ENCODE results near the gene AGTPBP1. TPM values are rescaled to one million over a fixed set of nuclear protein-coding genes. Genes with fewer than 3 reads are reported as not detected.

AGTPBP1 gene
- total RNA-seq, 1 donor: 6.9 TPM

- TF ChIP-seq CTCF (IDR thresholded peaks at IDR 0.05; ENCODE audit: insufficient read depth, low read depth, low read length): no peak
- no peak for DNase-seq (ENCODE audit: low read depth)
- no peak overlapping the region for H3K4me3 ChIP-seq (ENCODE audit: low read depth, low read length)
Measured at GRCh38 chr9:85662573-85662972, 79.2 kb downstream of the AGTPBP1 start.

- no peak overlapping the region for H3K4me3 ChIP-seq (ENCODE audit: low read depth, low read length)
- DNase-seq (ENCODE audit: low read depth): no peak
- TF ChIP-seq CTCF (IDR thresholded peaks at IDR 0.05; ENCODE audit: insufficient read depth, low read depth, low read length): no peak
Measured at GRCh38 chr9:85658716-85659115, 83.0 kb downstream of the AGTPBP1 start.

- TF ChIP-seq CTCF (IDR thresholded peaks at IDR 0.05; ENCODE audit: insufficient read depth, low read depth, low read length): no peak
- DNase-seq (ENCODE audit: low read depth): no peak
- no peak overlapping the region for H3K4me3 ChIP-seq (ENCODE audit: low read depth, low read length)
Measured at GRCh38 chr9:85653153-85653552, 88.6 kb downstream of the AGTPBP1 start.

DNA sequence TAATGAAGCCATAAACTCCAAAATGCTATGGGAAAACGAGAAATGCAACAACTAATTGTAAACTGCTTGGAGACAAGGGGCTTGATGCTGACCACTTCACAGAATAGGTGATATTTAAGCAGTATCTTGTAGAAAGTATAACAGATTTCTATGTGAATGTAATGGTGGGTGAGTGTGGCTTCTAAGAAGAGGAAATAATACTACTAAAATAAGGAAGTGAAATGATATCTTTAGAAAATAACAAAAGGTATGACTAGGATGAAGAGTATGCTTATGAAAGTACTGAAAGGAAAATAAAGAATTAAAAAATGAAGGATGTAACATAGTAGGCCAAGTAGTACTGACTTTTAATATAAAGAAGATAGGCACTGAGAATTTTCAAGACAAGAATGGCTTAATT is 94.2 kb downstream of the AGTPBP1 start:
- DNase-seq (ENCODE audit: low read depth): no peak
- H3K4me3 ChIP-seq (ENCODE audit: low read depth, low read length): no peak overlapping the region
- no peak for TF ChIP-seq CTCF (IDR thresholded peaks at IDR 0.05; ENCODE audit: insufficient read depth, low read depth, low read length)

DNA sequence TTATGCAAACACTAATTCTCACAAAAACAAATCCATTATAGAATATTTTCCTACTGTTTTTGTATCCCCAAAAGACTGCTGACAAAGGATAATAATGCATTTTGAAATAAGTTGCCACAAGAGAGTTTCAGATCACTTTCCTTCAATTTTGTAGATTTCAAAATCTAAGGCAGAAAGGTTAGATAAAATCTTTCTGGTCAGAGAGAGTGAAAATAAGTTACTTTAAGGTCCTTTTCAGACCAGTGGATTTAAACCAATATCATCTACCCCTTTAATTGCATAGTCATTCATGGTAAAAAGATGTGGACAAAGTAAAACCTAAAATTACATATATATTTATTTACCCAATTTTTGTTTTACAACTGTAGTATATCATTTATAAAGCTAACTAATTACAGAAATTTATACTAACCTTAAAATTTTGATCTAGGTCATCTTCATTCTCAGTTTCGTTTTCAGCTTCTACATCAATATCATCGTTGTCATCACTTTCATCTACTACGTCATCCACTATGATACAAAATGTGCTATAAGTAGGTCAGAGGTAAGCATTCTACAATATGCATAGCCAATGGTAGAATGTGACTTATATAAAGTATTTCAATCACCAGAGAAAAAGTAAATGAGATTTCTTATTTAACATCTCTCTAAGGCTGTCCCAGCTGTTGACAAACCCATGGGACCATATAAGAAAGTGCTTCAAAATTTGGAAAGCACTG is 95.7 kb downstream of the AGTPBP1 start:
- H3K4me3 ChIP-seq (ENCODE audit: low read depth, low read length): no peak overlapping the region
- TF ChIP-seq CTCF (IDR thresholded peaks at IDR 0.05; ENCODE audit: insufficient read depth, low read depth, low read length): no peak
- no peak for DNase-seq (ENCODE audit: low read depth)

DNA sequence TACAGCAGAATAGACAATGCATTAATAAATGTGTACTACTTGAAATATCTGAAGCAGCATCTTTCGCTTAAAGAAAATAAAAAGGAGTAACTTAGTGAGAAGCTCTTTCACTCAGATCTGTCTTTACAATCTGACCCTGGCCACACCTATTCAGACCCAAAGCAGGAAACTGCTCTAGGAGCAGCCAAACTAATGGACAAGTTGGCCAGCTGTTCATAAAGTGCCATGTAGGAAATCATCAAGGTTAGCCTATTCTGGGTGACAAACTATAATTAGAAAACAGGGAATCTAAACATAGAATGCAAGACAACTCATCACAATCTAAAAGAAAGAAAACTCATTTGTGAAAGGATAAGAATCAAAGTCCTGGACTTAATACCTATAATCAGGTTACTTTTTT is 101.3 kb downstream of the AGTPBP1 start:
- no peak overlapping the region for H3K4me3 ChIP-seq (ENCODE audit: low read depth, low read length)
- DNase-seq (ENCODE audit: low read depth): no peak
- no peak for TF ChIP-seq CTCF (IDR thresholded peaks at IDR 0.05; ENCODE audit: insufficient read depth, low read depth, low read length)

DNA sequence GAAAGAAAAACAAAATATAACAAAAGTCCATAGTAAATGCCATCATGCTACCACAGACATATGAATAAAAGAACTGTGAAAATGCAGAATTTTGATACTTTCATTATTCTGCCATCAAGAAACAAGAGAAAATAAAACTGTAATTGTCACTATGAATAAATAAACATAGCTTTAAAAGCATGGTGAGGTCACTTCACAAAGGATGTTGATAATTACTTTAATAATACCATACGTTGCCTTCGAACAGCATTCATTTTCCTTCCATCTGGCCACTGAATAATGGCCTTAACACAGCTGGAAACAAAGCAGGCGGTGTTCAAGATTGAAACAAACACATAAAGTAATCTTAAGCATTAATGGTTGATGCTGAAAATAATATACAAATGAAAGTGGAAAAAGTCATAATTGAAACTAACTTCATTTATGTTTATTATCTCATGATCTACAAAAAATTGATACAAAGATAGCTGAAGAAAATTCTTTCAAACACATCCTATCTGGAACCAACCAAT is 102.0 kb downstream of the AGTPBP1 start:
- TF ChIP-seq CTCF (IDR thresholded peaks at IDR 0.05; ENCODE audit: insufficient read depth, low read depth, low read length): no peak
- H3K4me3 ChIP-seq (ENCODE audit: low read depth, low read length): no peak overlapping the region
- no peak for DNase-seq (ENCODE audit: low read depth)
